NB4 (cell line): ENCODE measurements around the gene CD151.

Source experiments
- POLR2A ChIP-seq: IDR thresholded peaks from 2 replicates; pipeline ENCODE4 v1.6.1; 2011; ENCODE audit warnings: mild to moderate bottlenecking; ENCODE audit not compliant: insufficient read length; ENCODE audit errors: extremely low read depth
- TF ChIP-seq, protein P1 (sequence below): IDR thresholded peaks from one replicate; pipeline ENCODE4 v1.5.1; 2012; ENCODE audit warnings: low read depth, low read length

DNA sequence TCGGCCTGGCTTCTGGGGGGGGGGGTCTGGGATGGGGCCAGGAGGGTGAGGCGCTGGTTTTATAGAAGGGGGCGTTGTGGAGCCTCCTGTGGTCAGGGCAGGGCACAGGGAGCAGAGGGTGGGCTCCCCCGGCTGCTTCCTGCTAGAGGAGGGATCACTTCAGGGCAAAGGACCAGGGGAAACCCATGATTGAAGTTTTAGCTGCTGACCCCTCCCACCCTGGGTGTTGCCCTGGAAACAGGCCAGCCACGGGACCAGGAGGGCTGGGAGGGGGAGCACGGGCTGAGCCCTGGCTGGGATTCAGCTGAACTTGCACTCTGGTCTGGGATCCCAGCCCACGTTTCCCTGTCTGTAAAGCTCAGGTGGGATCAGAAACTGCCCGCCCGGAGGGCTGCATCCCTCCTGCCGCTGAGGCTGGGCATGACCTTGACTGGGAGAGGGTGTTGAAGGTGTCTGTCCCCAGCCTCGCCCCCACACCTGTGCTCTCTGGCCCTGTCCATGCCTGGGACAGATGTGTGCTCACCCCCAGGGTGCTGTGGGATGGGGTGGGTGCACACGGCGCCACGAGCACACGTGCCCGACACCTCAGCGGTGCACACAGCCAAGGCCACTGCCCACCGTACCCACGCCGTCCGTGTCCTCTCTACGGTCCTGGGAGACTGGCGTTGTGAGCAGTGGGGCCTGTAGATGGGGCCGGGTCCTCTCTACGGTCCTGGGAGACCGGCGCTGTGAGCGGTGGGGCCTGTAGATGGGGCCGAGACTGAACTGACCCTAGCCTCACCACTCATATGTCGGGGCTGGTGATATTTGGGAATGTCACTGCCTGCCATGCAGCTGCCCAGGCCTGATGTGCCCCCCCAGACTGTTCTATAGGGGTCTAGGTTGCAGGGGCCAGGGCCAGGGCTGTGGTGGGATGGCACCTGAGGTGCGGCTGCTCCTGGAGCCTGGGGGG is 12.2 kb downstream of the CD151 start:
- no peak for TF ChIP-seq POLR2A
- TF ChIP-seq, protein P1, sequence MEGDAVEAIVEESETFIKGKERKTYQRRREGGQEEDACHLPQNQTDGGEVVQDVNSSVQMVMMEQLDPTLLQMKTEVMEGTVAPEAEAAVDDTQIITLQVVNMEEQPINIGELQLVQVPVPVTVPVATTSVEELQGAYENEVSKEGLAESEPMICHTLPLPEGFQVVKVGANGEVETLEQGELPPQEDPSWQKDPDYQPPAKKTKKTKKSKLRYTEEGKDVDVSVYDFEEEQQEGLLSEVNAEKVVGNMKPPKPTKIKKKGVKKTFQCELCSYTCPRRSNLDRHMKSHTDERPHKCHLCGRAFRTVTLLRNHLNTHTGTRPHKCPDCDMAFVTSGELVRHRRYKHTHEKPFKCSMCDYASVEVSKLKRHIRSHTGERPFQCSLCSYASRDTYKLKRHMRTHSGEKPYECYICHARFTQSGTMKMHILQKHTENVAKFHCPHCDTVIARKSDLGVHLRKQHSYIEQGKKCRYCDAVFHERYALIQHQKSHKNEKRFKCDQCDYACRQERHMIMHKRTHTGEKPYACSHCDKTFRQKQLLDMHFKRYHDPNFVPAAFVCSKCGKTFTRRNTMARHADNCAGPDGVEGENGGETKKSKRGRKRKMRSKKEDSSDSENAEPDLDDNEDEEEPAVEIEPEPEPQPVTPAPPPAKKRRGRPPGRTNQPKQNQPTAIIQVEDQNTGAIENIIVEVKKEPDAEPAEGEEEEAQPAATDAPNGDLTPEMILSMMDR: no peak
